ENCODE data around the gene TPX2.

Gene TPX2

DNA sequence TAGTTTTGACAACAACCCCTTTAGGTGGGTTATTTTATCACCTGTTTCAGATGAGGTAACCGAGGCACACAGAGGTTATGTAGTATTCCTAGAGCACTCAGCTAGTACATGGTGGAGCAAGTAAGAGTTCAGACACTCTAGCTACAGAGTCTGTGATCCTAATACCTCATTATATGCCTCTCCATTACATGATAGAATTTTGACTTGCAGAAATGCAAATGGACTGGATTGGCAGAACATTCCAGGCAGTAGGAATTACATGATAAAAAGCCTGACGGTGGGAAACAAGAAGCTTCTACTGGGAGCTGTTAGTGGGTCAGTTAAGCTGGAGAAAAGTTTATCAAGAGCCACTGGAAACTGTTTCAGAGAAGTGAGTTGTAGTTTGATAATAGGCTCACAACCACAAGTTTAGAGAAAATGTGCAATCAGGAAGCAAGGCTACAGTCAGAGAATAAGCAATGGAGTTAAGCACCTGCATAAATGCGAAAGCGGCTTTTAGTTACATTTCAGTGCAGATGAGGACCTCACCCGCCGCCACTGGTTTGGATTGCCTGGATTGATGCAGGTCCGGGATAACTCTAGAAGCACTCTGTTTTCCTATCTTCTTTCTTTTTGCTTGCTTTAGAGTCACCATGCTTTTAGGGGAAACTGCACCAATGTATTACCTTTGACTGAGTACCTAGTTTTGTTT, 45.4 kb downstream of the TPX2 start:
- H3K4me1 ChIP-seq, result peaks cover 0 to 7% (median 0%) of the 10 kb centered on the region in 4 donors
- no peaks in the 10 kb centered on the region for H3K36me3 ChIP-seq
- TF ChIP-seq CTCF (IDR thresholded peaks at IDR 0.05), result no peak
- intact Hi-C loops (cut with DNase I; ENCODE audit: low total_unique reads), result no loop called here
- H3K4me3 ChIP-seq, result no peak overlapping the region
- no peak for DNase-seq
- H3K27me3 ChIP-seq, result no peaks in the 10 kb centered on the region
- no peak overlapping the region for H3K27ac ChIP-seq
- no peaks in the 10 kb centered on the region for H3K9me3 ChIP-seq

- no peak for DNase-seq
- TF ChIP-seq CTCF (IDR thresholded peaks at IDR 0.05), result no peak
- H3K27ac ChIP-seq, result no peak overlapping the region
- intact Hi-C loops (cut with DNase I; ENCODE audit: low total_unique reads), result no loop called here
- H3K9me3 ChIP-seq, result no peaks in the 10 kb centered on the region
- H3K27me3 ChIP-seq, result no peaks in the 10 kb centered on the region
- peaks cover 0 to 7% (median 0%) of the 10 kb centered on the region in 4 donors for H3K4me1 ChIP-seq
- H3K36me3 ChIP-seq, result no peaks in the 10 kb centered on the region
- H3K4me3 ChIP-seq, result no peak overlapping the region
These were observed 46.0 kb downstream of the TPX2 start for GRCh38 chr20:31785089-31785488.

GRCh38 chr20:31788578-31788977, 49.5 kb downstream of the TPX2 start:
- Histone ChIP-seq H3K9me3 (no peaks in the 10 kb centered on the region), H3K4me3 (no peak overlapping the region), H3K4me1 (peaks cover 0 to 7% (median 0%) of the 10 kb centered on the region in 4 donors), H3K36me3 (no peaks in the 10 kb centered on the region), H3K27me3 (no peaks in the 10 kb centered on the region), H3K27ac (no peak overlapping the region)
- intact Hi-C loops (cut with DNase I; ENCODE audit: low total_unique reads), result no loop called here
- no peak for DNase-seq
- TF ChIP-seq CTCF (IDR thresholded peaks at IDR 0.05), result no peak

- Histone ChIP-seq H3K4me3 (no peak overlapping the region), H3K27me3 (no peaks in the 10 kb centered on the region), H3K9me3 (no peaks in the 10 kb centered on the region), H3K36me3 (no peaks in the 10 kb centered on the region), H3K27ac (no peak overlapping the region), H3K4me1 (peaks cover 0 to 7% (median 0%) of the 10 kb centered on the region in 4 donors)
- DNase-seq, result no peak
- TF ChIP-seq CTCF (IDR thresholded peaks at IDR 0.05), result no peak
- intact Hi-C loops (cut with DNase I; ENCODE audit: low total_unique reads), result no loop called here
These were observed 51.3 kb downstream of the TPX2 start for GRCh38 chr20:31790401-31790800.

DNA sequence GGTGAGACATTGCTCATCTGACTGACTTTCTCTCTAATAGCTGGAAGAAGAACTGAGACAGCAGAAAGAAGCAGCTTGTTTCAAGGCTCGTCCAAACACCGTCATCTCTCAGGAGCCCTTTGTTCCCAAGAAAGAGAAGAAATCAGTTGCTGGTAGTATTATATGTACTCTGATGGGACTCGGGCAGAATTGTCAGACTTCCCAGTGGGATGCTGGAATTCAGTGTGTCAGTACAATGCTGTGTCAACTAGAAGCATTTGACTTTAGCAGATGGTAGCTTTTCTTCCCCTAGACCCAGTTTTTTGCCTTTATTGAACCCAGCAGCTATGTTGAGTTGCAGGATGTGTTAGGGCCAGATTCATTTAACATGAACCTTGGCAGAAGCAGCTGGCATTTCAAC, 58.3 kb downstream of the TPX2 start:
- no peak for TF ChIP-seq CTCF (IDR thresholded peaks at IDR 0.05)

More for the DNA sequence above, 58.3 kb downstream of the TPX2 start:
- H3K9me3 ChIP-seq, result no peaks in the 10 kb centered on the region
- H3K27ac ChIP-seq, result no peak overlapping the region
- H3K4me1 ChIP-seq, result no peaks in the 10 kb centered on the region
- intact Hi-C loops (cut with DNase I; ENCODE audit: low total_unique reads), result no loop called here
- H3K4me3 ChIP-seq, result no peak overlapping the region
- no peaks in the 10 kb centered on the region for H3K36me3 ChIP-seq
- H3K27me3 ChIP-seq, result no peaks in the 10 kb centered on the region
- no peak for DNase-seq

All from tibial artery (tissue), 4 donors.